ENCODE measurements around the gene SLC4A3.
"Not testable (repeated sequence)": the region's sequence is repeated elsewhere in the genome, so short reads cannot be mapped to it uniquely, and the experiment has no call there.

Gene SLC4A3

DNA sequence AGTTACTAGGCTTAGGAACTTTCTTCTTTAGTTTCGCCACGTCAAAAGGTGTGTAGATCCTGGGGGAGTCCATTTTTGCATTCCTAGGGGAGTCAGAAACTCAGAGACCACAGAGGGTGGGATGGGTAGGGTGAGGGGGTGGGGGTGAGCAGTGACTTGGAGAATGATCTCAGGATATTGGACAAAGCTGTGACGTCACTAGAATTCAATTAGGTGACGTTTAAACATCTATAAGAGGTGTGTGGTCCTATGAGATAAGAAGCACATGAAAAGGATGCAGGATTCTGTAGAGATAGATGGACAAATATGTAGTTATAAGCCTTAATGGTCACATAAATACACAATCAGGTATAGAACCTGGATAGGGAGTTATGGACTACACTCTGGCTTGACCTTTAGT lies 21.5 kb downstream of the SLC4A3 start:
- DNase-seq, result no peak

DNA sequence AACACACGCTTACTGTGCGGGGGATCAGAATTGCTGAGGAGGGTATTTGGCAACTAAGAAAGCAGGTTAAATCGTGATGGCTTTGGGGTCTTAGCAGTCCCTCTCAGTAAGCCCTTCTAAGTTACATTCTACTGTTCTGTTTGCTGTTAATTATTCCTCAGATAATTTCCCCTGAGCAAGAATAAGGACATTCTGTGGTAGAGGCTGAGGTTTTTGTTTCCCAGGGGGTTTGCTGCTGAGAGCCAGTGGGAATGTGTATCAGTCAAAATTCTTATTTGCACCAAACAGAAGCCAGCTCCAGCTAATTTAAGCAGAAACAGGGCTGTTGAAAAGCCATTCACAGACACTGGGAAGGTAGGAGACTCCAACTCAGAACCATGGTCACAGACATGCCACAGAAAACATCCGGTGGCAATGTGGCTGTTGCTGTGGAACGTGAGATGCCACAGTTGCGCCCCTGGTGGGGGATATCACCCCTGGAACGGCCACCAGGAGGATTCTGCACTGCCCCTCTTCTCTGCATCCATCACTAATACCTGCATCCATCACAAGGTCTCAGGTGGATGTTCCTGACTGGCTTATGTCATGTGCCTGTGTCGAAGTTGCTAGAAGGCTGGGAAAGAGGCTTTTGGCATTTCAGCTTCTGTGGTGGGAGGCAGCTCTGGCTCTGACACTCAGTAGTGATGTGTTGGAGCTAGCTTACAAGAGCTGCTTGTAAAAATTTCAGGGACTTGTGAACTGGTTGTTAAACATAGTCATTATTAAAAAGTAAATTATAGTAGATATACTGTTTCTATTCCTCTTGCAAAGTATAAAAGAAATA lies 23.2 kb downstream of the SLC4A3 start:
- DNase-seq, result no peak

DNA sequence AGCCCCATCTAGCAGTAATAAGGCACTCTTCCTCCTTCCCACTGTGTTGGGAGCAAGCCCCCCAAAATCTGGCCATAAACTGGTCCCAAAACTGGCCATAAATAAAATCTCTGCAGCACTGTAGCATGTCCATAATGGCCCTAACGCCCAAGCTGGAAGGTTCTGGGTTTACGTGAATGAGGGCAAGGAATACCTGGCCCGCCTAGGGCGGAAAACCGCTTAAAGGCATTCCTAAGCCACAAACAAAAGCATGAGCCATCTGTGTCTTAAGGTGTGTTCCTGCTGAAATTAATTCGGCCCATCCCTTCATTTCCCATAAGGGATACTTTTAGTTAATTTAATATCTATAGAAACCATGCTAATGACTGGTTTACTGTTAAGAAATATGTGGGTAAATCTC lies 24.2 kb downstream of the SLC4A3 start:
- DNase-seq, result not testable (repeated sequence)

DNA sequence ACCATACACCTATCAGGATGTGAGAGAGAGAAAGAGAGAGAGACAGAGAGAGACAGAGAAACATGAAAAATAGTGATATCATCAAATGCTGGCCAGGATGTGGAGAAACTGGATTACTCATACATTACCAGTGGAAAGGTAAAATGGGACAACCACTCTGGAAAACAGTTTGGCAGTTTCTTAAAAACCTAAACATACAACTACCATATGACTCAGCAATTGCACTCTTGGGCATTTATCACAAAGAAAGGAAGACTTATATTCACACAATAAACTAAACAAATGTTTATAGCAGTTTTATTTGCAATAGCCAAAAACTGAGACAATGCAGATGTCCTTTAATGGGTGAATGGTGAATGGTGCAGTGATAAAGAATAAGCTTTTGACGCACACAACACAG lies 29.1 kb downstream of the SLC4A3 start:
- DNase-seq, result no peak

DNA sequence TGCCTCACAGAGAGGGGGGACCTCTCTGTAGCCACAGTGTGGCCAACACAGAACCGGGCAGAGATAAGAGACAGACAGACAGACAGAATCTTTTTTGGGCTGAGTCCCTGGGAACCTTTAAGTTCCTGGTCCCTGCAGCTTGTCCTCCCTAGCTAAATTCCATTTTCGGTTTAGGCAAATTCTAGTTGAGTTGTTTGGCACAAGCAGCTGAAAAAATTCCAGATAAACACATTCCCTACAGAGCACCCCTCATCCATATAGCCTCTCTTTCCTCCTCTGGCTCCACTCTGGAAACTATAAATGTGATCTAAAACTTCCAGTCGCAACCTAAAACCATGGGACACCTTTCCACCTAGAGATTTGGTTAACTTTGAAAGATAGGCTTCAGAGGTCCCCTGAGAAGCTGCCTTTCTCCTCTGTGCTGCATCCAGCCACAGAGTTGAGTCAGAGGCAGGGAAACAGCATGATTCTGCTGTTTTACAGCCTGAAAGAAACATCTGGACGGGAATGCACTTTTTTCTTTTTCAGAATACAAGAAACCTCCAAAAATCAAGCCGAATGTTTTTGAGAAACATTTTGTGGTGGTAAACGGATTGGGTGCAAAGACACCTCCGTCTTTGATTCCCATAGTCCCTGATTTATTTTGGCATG lies 30.9 kb downstream of the SLC4A3 start:
- DNase-seq, result no peak

DNA sequence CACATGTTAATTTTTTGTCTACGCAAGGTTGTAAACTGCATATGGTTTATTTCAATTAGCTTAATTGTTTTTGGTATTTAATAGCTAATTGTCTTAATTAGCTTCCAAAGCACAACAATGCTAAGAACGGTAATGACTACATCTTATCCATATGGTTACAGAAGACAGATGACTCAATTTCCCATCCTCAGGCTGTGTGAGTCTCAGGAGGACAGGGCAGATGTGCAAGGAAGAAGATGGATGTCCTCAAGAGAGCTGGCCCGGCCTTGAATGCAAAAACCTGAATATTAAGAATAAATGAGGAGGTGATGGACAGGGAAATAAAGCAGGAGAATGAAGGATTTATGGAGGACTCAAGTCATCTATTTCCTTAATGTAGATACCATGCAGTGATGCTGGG lies 31.4 kb downstream of the SLC4A3 start:
- DNase-seq, result no peak

DNA sequence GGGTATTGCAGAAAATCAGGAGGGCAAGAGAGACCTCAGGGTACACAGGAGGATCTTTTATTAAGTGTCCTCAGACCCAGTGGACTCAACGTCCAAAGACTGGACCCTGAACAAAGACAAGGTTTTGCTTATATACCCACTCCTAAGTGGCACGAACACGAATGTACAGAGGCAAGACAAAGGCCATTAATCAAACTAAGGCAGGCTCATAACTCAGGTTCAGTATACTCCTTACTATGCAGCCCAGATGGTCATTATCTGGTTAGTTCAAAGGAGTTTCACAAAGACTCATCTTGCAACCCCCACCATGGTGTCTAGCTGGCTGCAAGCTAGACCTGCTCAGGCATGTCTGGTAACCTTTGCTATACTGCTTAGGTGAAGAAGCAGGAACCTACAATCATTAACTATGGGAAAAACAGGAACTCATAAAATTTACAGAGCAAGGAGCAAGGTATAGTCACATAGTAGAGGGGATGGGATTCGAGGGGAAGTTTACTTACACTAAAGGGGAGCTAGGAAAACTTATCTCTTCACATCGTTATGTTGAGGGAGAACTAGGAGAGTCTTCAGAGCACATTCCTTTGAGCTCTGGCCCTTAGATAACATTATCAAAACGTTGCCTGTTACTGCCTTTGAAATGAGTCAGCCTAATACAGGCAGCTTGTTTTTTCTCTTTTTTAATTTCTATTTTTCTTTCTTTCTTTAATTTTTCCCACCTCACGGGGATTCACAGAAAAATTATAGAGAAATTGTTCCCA lies 33.9 kb downstream of the SLC4A3 start:
- DNase-seq, result no peak

DNA sequence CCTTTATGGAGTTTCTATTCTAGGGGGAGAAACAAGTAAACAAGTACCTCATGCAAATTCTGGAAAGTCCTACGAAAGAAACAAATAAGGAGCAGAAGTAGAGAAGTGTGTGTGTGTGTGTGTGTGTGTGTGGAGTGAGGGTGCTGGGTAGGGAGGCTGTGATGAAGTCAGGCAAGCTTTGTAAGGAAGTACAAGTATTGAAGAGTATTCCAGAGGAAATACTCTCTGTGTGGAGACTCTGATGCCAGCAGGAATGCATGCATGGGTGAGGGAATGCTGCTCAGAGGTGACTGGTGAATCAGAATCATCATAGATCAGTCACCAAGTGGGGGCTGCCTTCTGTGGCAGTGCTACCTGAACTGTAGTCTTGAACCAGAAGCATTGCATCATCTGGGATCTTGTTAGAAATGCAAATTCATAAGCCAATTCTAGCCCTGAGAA lies 34.5 kb downstream of the SLC4A3 start:
- DNase-seq, result no peak

DNA sequence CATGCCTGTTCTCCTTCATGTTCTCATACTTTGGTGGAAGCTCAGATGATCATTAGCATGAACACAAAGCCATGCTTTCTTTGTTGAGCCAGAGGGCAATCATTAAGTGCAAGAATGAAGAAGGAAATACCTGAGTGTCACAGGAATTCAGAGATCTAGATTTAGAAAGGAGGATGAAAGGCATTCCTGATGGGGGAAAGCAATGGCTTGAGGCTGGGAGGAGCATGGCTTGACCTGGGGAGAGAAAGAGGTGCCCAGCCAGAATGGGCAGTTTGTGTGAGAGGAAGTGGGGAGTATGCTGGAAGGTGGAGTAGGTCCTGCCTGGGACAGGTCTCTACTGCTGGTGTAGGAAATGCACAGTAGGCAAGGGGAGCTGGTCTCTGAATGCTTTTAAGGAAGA lies 35.1 kb downstream of the SLC4A3 start:
- DNase-seq, result no peak

DNA sequence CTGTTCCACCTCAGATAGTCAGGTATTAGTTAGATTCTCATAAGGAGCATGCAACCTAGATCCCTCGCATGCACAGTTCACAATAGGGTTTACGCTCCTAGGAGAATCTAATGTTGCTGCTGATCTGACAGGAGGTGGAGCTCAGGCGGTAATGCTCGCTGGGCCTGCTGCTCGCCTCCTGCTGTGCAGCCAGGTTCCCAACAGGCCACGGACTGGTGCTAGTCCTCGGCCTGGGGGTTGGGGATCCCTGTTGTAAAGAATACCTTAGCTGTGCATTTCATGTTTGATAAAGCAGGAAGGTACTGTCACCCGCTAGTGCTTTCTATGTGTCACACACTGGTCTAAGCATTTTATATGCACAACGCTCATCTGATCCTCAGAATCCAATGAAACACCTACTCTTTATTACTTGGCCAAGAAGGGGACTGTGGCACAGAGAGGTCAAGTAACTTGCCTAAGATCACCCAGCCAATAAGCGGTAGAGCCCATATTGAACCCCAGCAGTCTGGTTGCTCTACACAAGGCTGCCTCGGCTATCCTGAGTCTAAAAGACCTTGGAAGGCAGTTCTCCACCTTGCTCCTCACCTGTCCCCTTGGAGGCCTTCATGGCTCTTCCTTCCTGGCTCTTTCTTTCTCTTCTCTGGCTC lies 35.8 kb downstream of the SLC4A3 start:
- no peak for DNase-seq

DNA sequence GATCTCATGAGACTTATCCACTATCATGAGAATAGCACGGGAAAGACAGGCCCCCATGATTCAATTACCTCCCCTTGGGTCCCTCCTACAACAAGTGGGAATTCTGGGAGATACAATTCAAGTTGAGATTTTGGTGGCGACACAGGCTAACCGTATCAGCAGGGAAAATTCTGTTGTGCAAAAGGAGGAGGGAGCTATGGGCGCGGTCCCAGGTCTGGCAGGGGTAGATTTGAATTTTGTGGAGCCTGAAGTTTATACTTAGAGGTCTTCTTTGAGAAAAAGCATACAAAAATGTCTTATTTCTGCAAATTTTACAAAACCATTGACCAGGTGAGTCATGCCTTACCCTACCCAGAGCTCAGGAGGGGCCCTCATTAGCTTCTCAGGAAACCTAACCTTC lies 36.6 kb downstream of the SLC4A3 start:
- no peak for DNase-seq

DNA sequence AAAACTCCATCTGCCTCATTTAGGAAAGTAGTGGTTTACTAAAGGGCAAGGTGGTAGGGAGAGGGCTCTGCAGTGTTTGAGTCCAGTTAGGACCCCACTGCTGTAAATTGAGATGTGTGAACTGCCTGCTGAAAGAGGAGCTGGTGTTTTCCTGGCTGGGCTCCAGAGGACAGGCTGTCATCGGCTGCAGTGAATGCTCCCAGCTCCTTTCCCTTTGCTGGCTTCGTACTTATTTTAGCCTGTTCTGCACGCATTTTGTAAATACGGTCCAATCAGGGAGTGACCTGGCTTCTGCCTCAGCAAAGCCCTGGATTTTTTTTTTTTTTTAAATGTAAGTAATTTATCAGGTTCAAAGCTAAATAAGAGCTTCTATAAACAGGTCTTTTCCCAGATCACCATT lies 37.5 kb downstream of the SLC4A3 start:
- DNase-seq, result no peak

DNA sequence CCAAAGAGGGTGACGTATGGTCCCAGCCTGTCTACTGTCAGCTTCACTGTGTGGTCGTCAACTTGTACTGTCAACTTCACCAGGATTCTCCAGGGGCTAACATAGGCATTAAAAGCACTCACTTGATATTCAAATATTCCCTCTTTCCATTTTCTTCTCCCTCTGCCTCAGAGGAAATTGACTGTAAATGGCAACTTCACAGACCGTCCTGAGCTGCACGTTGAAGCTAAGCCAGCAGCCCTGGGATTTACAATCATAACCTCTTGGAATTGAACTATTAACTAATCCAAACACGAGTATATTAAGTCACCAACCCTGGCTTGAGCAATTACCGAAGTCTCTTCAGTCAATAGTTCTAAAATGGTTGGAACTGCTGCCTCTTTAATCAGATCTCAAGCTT lies 38.5 kb downstream of the SLC4A3 start:
- DNase-seq, result no peak

DNA sequence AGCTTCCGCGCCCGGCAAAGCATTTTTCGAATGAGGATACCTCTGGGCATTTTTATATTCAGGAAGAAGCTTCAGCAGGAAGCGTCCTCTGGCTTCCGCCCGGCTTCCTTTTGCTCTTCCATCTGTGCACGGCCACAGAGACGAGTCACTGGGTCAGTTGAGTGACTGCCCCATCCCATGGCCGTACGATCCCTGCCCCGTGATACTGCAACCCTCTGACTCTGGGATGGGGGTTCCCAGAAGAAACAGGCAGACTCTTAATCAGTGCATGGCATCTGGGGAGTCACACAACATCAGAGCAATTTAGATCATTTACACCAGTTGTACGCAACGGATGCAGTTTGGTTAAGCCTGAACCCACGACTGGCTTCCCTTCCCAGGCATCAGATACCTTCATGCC lies 40.9 kb downstream of the SLC4A3 start:
- DNase-seq, result no peak

DNA sequence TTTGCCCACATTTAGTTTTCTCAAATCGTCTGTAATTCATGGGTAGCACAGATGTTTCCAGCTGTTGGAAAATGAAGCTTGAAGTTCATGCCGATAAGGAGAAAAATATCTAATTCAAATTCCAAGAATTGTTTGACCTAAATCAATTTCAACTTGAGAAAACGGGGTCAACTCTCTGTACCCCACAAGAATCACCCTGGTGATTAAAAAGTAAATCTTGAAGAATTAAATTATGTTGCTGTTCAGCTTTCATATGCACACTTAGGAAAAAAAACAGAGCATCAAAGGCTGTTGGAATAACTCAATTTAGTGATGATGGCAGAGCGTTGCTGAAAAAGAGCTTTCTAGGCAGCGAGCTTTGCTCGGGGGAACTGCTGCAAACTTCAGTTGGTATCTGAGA lies 43.0 kb downstream of the SLC4A3 start:
- no peak for DNase-seq

DNA sequence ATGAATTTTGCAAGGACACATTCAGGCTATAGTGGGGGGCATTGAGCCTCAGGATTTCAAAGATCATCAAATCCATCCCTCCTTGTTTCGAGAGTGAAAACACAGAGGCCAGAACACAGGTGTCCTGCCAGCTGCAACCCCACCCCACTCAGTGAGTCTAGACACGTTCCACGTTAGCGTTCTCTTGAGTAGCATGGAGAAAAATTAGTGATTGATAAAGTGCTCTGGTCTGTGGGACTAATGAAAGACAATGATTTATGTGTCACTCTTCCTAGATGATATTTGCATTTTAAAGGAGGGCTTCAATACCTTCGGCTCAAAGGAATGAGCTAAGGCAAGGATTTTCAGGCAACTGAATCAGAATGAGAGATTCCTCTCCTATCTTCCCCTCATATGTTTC lies 43.8 kb downstream of the SLC4A3 start:
- DNase-seq, result no peak

DNA sequence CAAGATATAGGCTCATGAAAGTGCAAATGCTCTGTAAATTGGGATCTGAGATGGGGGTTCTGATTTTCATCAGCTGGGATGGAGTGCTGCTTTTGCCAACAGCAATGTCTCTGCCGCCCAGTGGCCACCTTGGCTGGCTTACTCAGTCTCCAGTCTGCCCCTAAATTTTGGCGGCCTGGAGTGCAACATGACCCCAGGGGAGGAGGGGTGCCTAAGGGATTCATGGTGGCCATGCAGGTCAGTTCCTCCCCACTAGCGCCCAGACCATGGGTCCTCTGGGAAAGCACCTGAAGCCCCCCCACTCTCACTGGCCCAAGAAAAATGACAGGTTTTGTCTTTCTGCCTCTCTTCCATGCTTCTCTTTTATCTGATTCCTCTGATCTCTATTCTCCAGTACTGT lies 45.0 kb downstream of the SLC4A3 start:
- no peak for DNase-seq

DNA sequence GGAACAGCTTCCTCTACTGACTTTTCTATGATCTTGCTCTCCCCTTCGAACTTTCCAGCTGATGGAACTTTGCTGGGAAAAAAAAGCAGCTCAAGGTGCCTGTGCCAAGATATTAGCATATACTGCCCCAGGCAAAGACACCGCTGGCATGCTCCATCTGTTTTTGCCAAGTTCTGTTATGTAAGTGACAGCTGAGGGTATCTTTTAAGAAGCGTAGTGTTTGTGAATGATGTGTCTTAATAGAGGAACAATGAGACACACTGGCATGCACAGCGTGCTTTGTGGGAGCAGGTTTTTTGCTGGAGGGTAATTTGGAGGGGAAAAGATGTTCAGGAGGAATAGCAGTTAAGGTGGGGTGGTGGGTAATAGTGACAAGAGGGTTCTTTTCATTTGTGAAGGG lies 47.8 kb downstream of the SLC4A3 start:
- peak; percentile 34 for DNase-seq

DNA sequence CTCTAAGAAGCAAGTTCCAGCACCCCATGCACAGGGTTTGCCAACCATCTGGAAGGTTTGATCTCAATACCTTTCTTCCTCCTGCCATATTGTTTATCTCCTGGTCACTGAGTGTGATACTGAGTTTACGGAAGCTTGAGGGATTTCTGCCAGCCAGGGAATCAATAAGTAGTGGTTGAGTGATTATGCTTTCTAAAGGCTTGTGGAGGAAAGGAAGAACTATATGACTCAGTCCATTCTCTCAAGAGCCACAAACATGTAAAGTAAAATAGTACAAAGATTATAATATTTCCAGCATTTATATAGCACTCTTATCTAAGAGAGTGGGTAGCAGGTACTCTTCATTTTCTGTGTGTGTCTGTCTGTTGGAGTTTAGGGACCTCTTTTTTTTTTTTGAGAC lies 49.2 kb downstream of the SLC4A3 start:
- DNase-seq, result no peak

DNA sequence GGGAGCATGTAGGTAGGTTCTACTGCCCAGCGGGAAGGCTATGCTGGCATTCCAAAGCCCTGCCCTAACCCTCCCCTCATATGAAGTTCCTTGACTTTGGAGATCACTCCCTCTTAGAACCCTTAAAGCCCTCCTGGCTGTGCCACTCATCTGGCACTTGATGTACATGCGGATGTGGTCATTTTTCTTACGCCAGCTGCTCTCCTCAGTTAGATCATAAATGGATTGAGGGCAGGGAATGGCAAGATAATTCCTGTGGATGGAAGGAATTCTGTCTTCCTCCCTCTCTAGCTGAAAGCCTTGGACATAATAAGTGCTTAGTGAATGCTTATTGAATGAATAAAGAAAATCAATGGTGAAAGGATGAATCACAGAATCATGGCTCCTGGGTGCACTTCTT lies 51.6 kb downstream of the SLC4A3 start:
- DNase-seq, result no peak

DNA sequence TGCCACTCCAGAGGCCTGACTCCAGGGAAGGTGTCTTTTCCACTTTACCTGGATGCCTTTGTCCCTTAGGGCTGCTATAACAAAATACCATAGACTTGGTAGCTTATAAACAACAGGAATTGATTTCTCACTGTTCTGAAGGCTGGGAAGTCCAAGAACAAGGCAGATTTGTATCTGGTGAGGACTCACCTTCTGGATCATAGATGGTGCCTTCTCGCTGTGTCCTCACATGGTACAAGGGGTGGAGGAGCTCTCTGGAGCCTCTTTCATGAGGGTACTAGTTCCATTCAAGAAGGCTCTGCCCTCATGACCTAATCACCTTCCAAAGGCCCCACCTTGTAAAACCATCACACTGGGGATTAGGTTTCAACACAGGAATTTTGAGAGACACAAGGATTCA lies 52.1 kb downstream of the SLC4A3 start:
- DNase-seq, result no peak

DNA sequence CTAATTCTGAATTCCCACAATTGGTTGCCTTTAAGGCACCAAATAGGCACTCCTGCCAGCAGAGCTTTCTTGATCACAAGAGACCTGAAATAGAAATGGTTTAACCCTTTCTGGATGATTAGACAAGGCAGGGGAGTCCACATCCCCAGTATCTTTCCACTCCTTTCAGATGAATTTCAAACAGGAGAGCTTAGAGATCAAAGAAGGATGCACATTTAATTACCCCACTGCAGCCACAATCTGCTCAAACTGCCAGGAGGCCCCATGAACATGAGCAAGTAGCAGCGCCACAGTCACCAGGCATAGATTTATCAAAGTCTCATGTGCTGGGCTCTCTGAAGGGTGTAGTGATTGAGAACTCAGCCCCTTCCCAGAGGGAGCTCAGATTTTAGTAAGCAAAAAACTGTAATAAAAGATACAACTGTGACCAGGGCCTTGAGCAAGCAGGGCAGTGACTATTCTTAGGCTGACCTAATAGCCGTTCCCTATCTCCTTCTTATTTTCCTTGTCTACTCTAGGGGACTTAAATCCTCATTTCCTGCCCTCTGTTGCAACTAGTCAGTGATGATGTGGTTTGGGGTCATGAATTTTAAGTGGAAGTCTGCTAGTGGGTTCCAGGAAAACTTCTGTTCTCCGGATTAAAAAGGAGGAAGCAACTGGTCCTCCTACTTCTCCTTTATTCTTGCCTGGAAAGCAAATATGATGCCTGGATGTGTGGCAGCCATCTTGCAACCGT lies 53.7 kb downstream of the SLC4A3 start:
- no peak for DNase-seq

All from DMS79 (cell line).